ENCODE measurements around the gene PLEKHS1.
"Not testable (repeated sequence)": the region's sequence is repeated elsewhere in the genome, so short reads cannot be mapped to it uniquely, and the experiment has no call there.

PLEKHS1 gene

DNA sequence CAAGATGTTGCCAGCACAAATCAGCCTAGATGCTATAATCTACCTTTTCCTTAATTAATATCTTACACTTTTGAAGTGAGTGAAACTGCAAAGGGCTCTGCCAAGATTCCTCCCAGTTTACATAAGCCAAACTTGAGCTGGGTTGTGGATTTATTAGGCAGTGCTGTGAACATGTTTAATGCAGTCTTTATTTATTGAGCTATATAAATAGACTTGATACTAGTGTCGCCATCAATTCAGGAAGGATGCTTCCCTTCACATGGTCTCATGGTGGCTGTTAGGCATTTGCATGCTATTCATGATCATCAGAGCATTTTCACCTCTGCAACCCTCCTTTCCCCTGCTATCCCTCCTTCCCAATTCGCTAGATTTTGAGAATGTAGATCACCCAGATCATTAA lies 40.2 kb downstream of the PLEKHS1 start:
- DNase-seq (ENCODE audit: low read depth in 3 of 3): no peak

DNA sequence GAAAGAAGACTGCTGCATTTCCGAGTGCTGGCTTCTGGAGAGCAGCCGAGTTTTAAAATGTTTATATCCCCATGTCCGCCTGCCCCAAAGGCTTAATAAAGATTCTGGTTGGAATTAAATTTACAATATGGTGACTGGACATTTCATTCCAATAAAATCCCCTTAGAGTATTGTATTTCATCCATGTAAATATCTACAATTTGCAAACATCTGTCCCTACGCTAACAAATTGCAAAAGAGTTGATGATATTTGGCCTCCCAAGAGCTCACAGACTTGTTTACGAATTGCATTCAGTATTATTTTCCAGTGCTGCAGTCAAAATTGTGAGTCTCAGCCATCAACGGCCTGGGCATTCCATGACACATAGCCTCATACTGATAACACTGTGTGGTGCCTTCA lies 50.1 kb downstream of the PLEKHS1 start:
- DNase-seq (ENCODE audit: low read depth in 3 of 3): no peak

DNA sequence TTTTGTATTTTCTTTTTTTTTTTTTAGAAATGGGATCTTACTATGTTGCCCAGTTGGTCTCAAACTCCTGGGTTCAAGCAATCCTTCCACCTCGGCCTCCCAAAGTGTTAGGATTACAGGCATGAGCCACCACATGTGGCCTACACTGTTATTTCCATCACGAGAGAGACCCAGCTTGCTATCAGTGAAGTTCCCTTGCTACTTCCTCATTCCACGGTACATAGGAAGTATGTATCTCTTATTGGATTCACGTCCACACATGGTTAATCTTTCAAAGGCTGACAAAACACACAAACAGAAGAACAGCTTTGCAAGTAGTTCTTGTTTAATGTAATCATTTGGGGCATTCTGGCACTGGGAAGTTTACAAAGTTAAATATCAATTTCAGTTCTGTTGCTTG lies 51.5 kb downstream of the PLEKHS1 start:
- DNase-seq (ENCODE audit: low read depth in 3 of 3): no peak

DNA sequence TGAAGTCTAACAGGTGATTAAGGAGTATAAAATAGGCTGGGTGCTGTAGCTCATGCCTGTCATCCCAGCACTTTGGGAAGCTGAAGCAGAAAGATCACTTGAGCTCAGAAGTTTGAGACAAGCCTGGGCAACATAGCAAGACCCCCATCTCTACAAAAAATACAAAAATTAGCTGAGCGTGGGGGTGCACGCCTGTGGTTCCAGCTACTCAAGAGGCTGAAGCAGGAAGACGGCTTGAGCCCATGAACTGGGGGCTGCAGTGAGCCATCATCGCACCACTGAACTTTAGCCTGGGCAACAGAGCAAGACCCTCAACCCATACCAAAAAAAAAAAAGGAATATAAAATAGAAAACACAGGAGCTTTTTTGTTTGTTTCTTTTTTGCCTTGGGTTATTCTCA lies 55.0 kb downstream of the PLEKHS1 start:
- DNase-seq (ENCODE audit: low read depth in 3 of 3): no peak

DNA sequence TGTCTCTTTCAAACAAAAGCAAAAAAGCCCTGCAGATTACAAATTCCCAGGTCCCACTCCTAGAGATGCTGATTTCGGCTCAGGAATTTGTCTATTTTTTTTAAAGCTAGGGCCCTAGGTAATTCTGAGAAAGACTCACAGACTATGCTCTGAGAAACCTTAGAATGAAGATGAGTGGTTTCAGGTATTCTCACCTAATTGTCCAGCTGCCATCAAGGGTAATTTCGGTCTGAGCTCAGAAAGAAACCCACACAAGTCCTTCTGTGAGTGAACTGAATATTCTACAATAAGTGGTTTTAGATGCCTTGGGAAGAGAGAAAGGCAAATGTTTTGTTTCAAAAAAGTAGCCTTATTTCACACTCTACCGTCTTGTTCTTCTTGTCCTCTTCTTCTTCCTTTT lies 56.7 kb downstream of the PLEKHS1 start:
- DNase-seq (ENCODE audit: low read depth in 3 of 3): no peak

DNA sequence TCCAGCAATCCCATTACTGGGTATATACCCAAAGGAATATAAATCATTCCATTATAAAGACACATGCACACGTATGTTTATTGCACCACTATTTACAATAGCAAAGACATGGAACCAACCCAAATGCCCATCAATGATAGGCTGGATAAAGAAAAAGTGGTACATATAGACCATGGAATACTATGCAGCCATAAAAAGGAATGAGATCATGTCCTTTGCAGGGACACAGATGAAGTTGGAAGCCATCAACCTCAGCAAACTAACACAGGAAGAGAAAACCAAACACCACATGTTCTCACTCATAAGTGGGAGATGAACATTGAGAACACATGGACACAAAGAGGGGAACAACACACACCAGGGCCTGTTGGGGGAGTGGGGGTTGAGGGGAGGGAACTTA lies 63.2 kb downstream of the PLEKHS1 start:
- not testable (repeated sequence) for DNase-seq (ENCODE audit: low read depth in 3 of 3)

DNA sequence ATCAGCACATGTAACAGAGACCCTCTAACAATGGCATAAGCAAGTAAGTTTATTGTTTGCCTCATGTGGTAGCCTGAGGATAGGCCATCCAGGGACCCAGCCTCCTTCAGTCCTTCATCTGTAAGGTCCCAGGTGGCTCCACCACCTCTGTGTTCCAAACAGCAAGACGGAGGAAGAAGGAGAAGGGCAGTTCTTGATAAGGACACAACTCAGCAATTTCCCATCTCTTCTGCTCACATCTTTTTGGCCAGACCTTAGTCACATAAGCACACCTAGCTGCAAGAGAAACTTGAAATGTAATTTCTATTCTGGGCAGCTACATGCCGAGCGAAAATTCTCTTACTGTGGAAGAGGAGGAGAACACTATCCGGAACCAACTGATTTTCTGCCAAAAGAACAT lies 68.5 kb downstream of the PLEKHS1 start:
- no peak for DNase-seq (ENCODE audit: low read depth in 3 of 3)

DNA sequence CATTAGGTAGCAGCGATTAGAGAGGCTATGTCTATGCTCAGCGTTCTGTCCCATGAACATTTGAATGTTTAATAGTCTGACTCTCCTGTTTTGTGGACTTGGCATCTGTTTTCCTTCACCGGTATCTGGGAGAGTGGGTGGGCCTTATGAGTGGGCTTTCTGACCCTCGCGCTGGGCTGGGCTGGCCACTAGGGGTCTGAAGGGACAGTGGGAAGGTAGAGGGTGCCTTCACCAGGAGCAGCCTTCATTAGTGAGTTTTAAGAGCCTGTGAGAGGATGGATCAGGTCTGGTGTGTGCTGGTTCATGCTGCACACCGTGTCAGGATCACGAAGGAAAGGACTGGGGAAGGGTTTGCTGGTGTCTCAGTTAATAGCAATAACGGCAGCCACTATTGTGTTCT lies 69.0 kb downstream of the PLEKHS1 start:
- DNase-seq (ENCODE audit: low read depth in 3 of 3): no peak

DNA sequence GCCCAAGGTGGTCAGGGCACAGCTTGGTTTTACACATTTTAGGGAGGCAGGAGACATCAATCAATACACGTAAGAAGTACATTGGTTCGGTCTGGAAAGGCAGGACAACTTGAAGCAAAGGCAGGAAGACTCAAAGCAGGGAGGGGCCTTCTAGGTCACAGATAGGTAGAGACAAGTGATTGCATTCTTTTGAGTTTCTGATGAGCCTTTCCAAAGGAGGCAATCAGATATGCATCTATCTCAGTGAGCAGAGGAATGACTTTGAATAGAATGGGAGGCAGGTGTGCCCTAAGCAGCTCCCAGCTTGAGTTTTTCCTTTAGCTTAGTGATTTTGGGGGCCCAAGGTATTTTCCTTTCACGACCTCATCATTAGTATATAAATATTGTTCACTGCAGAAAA lies 69.8 kb downstream of the PLEKHS1 start:
- not testable (repeated sequence) for DNase-seq (ENCODE audit: low read depth in 3 of 3)

DNA sequence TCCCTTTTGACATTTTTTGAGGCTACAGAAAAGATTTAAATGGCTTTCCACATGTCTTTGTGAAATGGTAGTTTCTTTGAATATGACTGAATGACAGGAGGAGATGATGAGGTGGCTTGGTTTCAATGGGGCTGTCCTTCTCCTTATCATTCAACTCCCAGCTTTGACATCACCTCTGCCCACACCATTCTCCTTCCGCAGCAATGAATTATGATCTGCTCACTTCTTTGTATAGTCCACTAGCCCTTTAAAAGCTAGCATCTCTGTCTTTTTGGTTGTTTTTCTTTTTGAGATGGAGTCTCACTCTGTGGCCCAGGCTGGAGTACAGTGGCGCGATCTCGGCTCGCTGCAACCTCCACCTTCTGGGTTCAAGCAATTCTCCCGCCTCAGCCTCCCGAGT lies 70.7 kb downstream of the PLEKHS1 start:
- no peak for DNase-seq (ENCODE audit: low read depth in 3 of 3)

DNA sequence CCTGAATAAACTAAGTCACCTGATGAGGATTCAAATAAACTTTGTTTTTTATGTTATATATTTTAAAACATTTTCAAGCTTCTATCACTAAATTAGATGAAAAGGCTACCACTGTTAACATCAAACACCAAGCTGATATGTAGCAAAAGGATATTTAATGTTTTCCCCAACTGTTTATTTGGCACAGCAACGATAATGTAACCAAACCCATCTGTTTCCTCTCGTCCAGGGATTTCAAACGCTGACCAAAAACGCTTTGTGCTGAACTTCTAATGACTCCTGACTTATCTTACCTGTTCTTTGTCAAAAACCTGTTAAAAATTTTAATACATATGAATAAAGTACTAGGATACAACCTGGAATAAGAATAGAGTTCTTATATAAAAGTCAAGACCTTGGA lies 71.9 kb downstream of the PLEKHS1 start:
- DNase-seq (ENCODE audit: low read depth in 3 of 3): no peak

DNA sequence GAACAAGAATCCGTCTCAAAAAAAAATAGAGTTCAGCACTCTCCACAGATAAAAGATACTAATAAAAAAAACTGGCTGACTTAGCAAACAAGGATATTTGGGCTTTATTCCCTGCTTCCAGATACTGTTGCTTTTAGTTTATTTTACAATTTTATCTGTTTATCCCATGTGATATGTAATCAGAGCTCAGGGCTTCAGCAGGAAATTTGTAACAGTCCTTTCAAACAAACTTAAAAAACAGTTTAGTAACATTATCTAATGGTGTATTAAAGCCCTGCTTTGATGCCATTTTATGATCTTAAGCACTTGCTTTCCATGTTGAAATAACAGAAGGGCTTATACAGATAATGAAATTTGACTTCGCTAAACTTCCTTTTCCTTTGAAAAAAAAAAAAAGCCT lies 74.3 kb downstream of the PLEKHS1 start:
- no peak for DNase-seq (ENCODE audit: low read depth in 3 of 3)

DNA sequence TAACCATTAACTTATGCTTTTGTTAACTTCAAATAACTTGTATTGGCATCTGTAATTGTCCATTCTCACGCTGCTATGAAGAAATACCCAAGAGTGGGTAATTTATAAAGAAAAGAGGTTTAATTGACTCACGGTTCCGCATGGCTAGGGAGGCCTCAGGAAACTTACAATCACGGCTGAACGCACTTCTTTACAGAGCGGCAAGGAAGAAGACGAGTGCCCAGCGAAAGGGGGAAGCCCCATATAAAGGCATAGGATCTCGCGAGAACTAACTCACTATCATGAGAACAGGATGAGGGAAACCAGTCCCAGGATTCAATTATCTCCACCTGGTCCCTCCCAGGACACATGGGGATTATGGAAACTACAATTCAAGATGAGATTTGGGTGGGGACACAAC lies 77.1 kb downstream of the PLEKHS1 start:
- DNase-seq (ENCODE audit: low read depth in 3 of 3): not testable (repeated sequence)

Data from stimulated activated CD4-positive, alpha-beta T cell treated with anti-CD3 and anti-CD28 coated beads, TNF-alpha, amount 100 ng/mL, for 4 hours (primary cell).